HG02852 (cell line): Measurements from ENCODE around the gene BBS9.
"Not testable (repeated sequence)": the region's sequence is repeated elsewhere in the genome, so short reads cannot be mapped to it uniquely, and the experiment has no call there.

ENCODE experiments used
- ATAC-seq: cut with Tn5 transposase; IDR thresholded peaks from one replicate; pipeline ENCODE4 v1.9.1; 2021; ENCODE audit warnings: mild to moderate bottlenecking, moderate library complexity; ENCODE audit not compliant: unreplicated experiment

Gene BBS9

GRCh38 chr7:33271839-33272371, 142.5 kb downstream of the BBS9 start:
- not testable (repeated sequence) for ATAC-seq

DNA sequence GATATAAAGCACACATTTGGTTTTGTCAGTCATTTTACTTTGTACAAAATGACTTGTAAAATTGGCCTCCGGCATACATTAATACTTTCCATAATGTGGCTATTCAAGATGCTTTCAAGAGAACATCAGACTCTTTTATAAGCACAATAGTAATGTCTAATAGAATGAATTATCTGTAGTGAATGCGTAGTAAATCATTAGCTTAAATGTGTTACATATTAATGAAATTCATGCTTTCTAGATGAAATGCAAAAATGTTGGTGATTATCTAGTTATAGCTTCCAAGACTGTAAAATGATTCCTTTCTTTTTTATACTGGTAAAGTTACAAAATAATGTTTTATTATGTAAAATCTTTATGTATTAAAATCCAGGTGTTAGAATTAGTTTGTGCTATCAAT, 144.0 kb downstream of the BBS9 start:
- ATAC-seq: no peak

DNA sequence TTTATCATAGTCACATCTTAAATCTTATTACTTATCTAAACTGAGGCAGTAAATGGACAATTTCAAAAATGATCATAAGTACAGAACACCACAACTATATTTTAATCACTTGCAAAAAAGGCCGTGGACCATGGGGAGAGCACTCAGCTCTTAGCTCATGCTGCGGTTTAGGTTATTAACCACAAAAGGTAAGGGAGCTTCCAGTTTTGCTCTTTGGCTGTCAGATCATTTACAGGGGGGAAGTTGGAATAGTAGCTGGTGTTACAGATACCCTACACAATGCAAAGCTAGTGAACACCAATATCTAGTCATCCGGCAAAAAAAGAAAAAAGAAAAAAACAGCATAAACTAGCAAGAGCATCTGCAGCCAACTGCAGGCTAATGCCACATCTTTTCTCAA, 147.0 kb downstream of the BBS9 start:
- ATAC-seq: no peak

GRCh38 chr7:33276729-33277128, 147.4 kb downstream of the BBS9 start:
- no peak for ATAC-seq

GRCh38 chr7:33278095-33278494, 148.7 kb downstream of the BBS9 start:
- no peak for ATAC-seq

DNA sequence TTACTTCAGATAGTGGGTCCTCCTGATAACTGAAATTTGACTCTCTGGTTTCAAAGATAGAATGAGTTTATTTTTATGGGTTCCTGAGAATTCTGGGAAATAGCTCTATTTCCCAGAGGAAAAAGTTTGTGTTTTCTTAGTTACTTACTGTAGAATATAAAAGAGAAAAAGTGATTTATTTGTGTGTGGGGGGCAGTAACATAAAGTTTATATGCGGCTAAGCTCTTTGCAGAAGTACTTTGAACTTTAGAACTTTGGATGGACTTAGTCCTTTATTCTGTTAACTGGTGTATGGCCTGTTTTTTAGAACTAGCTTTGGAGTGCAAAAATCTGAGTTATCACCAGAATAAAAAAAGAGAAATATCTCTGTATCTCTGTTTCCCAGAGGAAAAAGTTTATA, 157.1 kb downstream of the BBS9 start:
- ATAC-seq: no peak

DNA sequence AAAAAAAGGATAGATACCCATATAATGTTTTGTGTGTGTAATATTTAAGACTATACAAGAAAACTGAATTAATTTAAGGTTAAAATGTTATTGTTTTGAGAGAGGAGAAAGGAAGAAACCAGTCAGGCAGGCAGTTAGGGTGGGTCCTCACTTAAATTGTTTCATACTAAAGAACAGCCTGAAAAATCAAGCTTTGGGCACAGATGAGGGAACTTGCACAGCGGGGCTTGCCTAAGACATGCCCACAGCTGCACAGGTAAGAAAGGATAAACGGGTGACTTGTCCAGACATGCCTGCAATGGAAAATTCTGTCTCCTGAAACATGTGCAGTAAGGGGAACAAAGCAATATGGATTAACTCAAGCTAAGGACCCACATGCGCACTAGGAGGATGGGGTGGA, 158.4 kb downstream of the BBS9 start:
- ATAC-seq: no peak

GRCh38 chr7:33298848-33299247, 169.5 kb downstream of the BBS9 start:
- ATAC-seq: no peak

DNA sequence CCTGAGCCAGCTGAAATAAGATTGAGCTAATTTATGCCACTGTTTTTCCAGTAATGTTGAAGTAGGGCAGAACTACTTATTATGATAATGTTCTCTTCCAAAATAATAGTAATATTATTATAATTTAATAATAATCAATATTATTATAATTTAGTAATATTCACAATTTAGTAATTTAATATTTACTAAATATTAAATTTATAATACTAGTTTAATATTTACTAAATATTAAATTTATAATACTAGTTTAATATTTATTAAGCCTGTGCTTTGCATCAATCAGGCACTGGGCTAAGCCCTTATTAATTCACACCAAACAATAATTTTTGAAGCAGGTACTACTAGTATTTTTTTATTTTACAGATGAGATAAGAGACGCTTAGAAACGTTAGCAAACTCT, 170.1 kb downstream of the BBS9 start:
- no peak for ATAC-seq

- ATAC-seq: no peak
Observed at GRCh38 chr7:33300131-33300530, 170.8 kb downstream of the BBS9 start.

DNA sequence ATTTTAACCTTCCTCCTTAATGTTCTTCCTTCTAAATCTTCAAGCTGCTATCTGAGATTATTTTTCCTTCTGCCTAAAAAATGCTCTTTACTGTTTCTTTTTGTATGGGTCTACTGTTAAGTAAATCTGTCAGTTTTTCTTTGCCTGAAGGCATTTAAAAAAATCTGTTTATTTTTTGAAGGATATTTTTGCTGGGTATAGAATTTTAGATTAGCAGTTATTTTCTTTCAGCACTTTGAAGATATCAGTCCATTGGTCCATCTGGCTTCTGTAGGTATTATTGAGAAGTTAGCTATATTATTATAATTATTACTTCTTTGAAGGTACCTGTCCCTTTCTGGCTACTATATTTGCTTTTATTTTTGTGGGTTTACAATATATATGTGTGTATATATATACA, 171.4 kb downstream of the BBS9 start:
- no peak for ATAC-seq

DNA sequence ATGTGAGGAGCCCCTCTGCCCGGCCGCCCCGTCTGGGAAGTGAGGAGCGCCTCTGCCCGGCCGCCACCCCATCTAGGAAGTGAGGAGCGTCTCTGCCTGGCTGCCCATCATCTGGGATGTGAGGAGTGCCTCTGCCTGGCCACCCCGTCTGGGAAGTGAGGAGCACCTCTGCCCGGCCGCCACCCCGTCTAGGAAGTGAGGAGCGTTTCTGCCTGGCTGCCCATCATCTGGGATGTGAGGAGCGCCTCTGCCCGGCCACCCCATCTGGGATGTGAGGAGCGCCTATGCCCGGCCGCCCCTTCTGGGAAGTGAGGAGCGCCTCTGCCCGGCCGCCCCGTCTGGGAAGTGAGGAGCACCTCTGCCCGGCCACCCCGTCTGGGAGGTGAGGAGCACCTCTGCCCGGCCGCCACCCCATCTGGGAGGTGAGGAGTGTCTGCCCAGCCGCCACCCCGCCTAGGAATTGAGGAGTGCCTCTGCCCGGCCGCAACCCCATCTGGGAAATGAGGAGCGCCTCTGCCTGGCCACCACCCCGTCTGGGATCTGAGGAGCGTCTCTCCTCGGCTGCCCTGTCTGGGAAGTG, 174.7 kb downstream of the BBS9 start:
- not testable (repeated sequence) for ATAC-seq

GRCh38 chr7:33307205-33307604, 177.8 kb downstream of the BBS9 start:
- ATAC-seq: no peak

GRCh38 chr7:33310546-33310945, 181.2 kb downstream of the BBS9 start:
- ATAC-seq: no peak

GRCh38 chr7:33325754-33326484, 196.6 kb downstream of the BBS9 start:
- ATAC-seq: no peak

DNA sequence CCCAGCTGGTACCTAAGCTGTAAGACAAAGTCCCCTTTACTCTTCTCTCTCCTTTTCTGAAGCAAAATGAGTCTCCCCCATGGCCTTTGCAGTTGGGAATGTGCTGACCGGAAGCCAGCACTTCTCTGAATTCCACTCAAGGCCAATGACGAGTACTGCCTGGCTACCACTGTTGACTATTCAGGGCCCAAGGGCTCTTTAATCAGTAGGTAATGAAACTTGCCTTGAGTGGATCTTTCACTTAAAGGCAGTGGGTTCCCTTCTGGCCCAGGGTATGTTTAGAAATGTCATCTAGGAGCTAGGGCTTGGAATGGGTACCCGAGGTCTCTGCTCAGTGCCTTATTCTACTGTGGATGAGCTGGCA, 197.1 kb downstream of the BBS9 start:
- ATAC-seq: no peak

GRCh38 chr7:33327427-33327826, 198.1 kb downstream of the BBS9 start:
- ATAC-seq: no peak

- ATAC-seq: no peak
Observed at GRCh38 chr7:33334349-33334748, 205.0 kb downstream of the BBS9 start.

DNA sequence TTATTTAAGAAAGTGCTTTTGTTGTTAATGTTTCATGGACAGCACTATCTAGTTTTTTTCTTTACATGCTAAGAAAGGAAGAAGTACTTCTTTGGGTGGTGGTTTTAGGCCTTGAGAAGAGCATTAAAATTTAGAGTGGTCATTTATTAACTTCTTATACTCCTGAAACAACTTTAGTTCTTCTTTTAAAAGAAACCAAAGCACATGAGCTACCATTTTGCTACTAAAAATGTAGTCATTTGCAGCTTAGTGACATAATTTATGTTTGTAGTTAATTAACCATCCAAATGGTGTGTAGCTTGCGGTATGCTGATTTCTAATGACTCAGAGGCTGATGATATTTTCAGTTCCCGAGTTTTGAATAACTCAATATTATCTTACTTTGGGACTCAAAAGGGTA, 207.5 kb downstream of the BBS9 start:
- no peak for ATAC-seq

DNA sequence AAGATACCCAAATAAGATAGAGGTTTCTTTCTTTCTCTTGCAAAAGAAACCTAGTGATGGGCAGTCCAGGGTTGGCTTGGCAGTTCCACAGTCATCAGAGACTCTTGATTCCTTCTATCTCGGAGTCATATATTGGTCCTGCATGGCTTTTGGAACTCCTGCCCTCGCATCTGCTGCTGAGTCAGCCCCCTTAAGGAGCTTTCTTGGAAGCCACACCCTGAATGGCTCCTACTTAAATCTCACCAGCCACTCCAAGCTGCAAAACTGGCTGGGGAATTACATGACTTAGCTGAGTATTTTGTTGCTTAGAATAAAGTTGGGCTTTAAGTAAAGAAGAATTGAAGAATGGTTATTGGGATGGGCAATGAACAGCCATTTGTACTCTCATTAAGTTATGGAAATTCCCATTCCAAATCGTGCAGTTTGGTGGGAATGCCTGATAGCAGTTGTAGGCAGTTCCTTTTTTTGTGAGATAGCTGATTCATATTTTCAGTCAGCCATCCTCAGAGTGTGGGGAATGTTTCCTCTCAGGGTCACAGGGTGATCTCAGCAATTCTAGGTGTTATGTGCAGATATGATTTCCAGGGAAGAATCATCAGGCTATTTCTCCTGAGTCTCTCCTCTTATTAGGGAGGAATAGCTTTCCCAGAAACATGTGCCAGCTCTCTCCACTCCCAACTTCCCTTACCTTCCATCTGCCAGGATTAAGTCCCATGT, 209.9 kb downstream of the BBS9 start:
- ATAC-seq: no peak

DNA sequence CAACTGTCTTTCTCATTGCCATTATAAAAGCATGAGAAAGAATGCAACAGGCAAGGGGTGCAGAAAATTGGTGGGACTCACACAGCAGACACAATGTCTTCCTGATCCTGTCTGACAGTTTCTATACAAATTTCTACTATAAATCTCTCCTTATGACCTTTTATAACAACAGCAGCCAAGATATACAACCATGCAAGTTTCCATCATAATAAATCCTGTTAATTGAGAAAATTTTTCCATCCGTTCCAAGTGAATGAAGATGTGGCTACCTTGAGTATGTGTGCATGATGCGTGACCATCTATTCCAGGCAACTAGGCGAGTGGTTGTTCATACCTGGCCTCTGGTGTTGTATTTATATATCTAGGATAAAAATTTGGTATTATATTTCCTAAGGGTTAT, 216.7 kb downstream of the BBS9 start:
- ATAC-seq: no peak

- ATAC-seq: no peak
Observed at GRCh38 chr7:33350577-33350976, 221.2 kb downstream of the BBS9 start.
